HepG2 (cell line): Measurements from ENCODE around the gene NDUFB5. TPM values are rescaled to one million over a fixed set of nuclear protein-coding genes. Genes with fewer than 3 reads are reported as not detected.

Source experiments
- EP300 ChIP-seq, 3 experiments: sonication (generic) in 1 of 3; formaldehyde crosslinking in 1 of 3; IDR thresholded peaks; 2 replicates each; pipeline versions ENCODE4 v1.5.1 to v1.6.1; 2011 to 2020; ENCODE audit warnings: low read depth in 2 of 3, low read length in 2 of 3, borderline replicate concordance in 1 of 3, improper control_type of control experiment in 1 of 3, mild to moderate bottlenecking in 1 of 3, missing genetic modification reagents in 1 of 3, moderate library complexity in 1 of 3
- FOXK1 ChIP-seq: sonication (generic); formaldehyde crosslinking; IDR thresholded peaks from 2 replicates; pipeline ENCODE4 v1.4.0; 2020; ENCODE audit warnings: low read depth, missing genetic modification reagents, borderline replicate concordance
- GFI1 ChIP-seq: sonication (generic); formaldehyde crosslinking; IDR thresholded peaks from 2 replicates; pipeline ENCODE4 v1.5.0; 2020; ENCODE audit warnings: missing genetic modification reagents, mild to moderate bottlenecking, borderline replicate concordance
- KDM3A ChIP-seq: IDR thresholded peaks from 2 replicates; pipeline ENCODE4 v1.6.1; 2018; ENCODE audit warnings: low read depth, missing compliant biosample characterization
- MED13 ChIP-seq: sonication (generic); formaldehyde crosslinking; IDR thresholded peaks from 2 replicates; pipeline ENCODE4 v1.5.0; 2020; ENCODE audit warnings: missing genetic modification reagents
- SIN3A ChIP-seq: IDR thresholded peaks from 2 replicates; pipeline ENCODE4 v1.6.1; 2011; ENCODE audit warnings: low read depth, mild to moderate bottlenecking, control low read depth, low read length, borderline replicate concordance
- SIX4 ChIP-seq: sonication (generic); formaldehyde crosslinking; IDR thresholded peaks from 2 replicates; pipeline ENCODE4 v1.4.0; 2020; ENCODE audit warnings: missing genetic modification reagents
- SOX5 ChIP-seq: IDR thresholded peaks from 2 replicates; pipeline ENCODE4 v1.6.1; 2016; ENCODE audit warnings: borderline replicate concordance
- TGIF2 ChIP-seq: IDR thresholded peaks from 2 replicates; pipeline ENCODE4 v1.6.1; 2016; ENCODE audit warnings: control low read depth, missing compliant biosample characterization
- YEATS2 ChIP-seq: sonication (generic); formaldehyde crosslinking; IDR thresholded peaks from 2 replicates; pipeline ENCODE4 v1.4.0; 2020; ENCODE audit warnings: missing genetic modification reagents, borderline replicate concordance
- ZNF746 ChIP-seq: sonication (generic); formaldehyde crosslinking; IDR thresholded peaks from 2 replicates; pipeline ENCODE4 v1.8.0; 2022; ENCODE audit warnings: mild to moderate bottlenecking, missing genetic modification reagents
- ZSCAN20 ChIP-seq: sonication (generic); formaldehyde crosslinking; IDR thresholded peaks from 2 replicates; pipeline ENCODE4 v1.4.0; 2020; ENCODE audit warnings: missing genetic modification reagents, mild to moderate bottlenecking, borderline replicate concordance
- polyA plus RNA-seq, 8 experiments: library from polyadenylated mRNA; depleted of rRNA in 3 of 8; stranded (reverse) in 7 of 8; unstranded in 1 of 8; fragments of >200 nt; fragmentation: Illumina TruSeq in 4 of 8; extraction: Trizol in 4 of 8; gene quantifications; 2 replicates each; pipeline versions ENCODE4 v1.2.1 to v1.2.3, GENCODE V29; 2011 to 2016; ENCODE audit warnings: low read depth in 4 of 8, missing spikeins in 1 of 8, mixed read lengths in 1 of 8; ENCODE audit not compliant: insufficient read depth in 1 of 8
- total RNA-seq, 5 experiments: library from RNA; depleted of rRNA; stranded (reverse); fragments of >200 nt; fragmentation: Illumina TruSeq; extraction: Trizol; gene quantifications; 2 replicates each; pipeline ENCODE4 v1.2.3, GENCODE V29; 2016; ENCODE audit warnings: low read depth in 1 of 5
- TF ChIP-seq, protein P1 (sequence below): sonication (generic); formaldehyde crosslinking; IDR thresholded peaks from 2 replicates; pipeline ENCODE4 v1.4.0; 2020; ENCODE audit warnings: missing genetic modification reagents
- TF ChIP-seq, protein P2 (sequence below): IDR thresholded peaks from 2 replicates; pipeline ENCODE4 v1.6.1; 2016; ENCODE audit warnings: low read depth, borderline replicate concordance
- TF ChIP-seq, protein P3 (sequence below): sonication (generic); formaldehyde crosslinking; IDR thresholded peaks from 2 replicates; pipeline ENCODE4 v1.5.0; 2020; ENCODE audit warnings: mild to moderate bottlenecking, missing genetic modification reagents
- TF ChIP-seq, protein P4 (sequence below): IDR thresholded peaks from 2 replicates; pipeline ENCODE4 v1.6.1; 2016; ENCODE audit warnings: mild to moderate bottlenecking
- TF ChIP-seq, protein P5 (sequence below), 2 experiments: sonication (generic) in 1 of 2; formaldehyde crosslinking in 1 of 2; IDR thresholded peaks; 2 replicates each; pipeline versions ENCODE4 v1.4.0 to v1.6.1; 2016 to 2020; ENCODE audit warnings: borderline replicate concordance in 1 of 2, low read depth in 1 of 2, mild to moderate bottlenecking in 1 of 2, missing genetic modification reagents in 1 of 2
- TF ChIP-seq, protein P6 (sequence below): sonication (generic); formaldehyde crosslinking; IDR thresholded peaks from 2 replicates; pipeline ENCODE4 v1.5.0; 2020; ENCODE audit warnings: missing genetic modification reagents, mild to moderate bottlenecking, borderline replicate concordance

The NDUFB5 gene
- total and polyA plus RNA-seq, 2 of the 13 experiments (the other 11 are each of a cell fraction or from before 2014, with no cell fraction given) = 43.3 to 120 TPM

DNA sequence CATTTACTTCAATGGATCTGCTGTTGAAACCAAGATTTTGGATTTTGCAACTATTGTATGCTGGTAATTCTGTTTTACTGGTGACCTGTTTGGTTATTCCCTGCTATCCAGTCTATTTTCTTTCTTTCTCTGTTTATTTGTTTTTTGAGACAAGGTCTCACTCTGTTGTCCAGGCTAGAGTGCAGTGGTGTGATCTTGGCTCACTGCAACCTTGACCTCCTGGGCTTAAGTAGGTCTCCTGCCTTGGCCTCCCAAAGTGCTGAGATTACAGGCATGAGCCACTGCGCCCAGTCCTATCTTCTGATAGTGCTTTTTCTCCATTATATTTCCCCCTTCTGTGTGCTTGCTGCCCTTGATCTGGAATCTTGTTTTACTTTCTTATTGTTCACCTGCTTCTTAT lies 63.8 kb downstream of the NDUFB5 start (continued):
- TF ChIP-seq, protein P1, sequence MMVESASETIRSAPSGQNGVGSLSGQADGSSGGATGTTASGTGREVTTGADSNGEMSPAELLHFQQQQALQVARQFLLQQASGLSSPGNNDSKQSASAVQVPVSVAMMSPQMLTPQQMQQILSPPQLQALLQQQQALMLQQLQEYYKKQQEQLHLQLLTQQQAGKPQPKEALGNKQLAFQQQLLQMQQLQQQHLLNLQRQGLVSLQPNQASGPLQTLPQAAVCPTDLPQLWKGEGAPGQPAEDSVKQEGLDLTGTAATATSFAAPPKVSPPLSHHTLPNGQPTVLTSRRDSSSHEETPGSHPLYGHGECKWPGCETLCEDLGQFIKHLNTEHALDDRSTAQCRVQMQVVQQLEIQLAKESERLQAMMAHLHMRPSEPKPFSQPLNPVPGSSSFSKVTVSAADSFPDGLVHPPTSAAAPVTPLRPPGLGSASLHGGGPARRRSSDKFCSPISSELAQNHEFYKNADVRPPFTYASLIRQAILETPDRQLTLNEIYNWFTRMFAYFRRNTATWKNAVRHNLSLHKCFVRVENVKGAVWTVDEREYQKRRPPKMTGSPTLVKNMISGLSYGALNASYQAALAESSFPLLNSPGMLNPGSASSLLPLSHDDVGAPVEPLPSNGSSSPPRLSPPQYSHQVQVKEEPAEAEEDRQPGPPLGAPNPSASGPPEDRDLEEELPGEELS (CRISPR knock-in tag) = peak; percentile 30
- TF ChIP-seq SOX5 (CRISPR knock-in tag) = peak; percentile 28; the same call in 1 of the 2 replicates
- TF ChIP-seq, protein P2, sequence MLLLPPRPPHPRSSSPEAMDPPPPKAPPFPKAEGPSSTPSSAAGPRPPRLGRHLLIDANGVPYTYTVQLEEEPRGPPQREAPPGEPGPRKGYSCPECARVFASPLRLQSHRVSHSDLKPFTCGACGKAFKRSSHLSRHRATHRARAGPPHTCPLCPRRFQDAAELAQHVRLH (CRISPR knock-in tag) = no peak
- no peak for TF ChIP-seq GFI1 (CRISPR knock-in tag)
- TF ChIP-seq SIX4 = no peak
- TF ChIP-seq, protein P3, sequence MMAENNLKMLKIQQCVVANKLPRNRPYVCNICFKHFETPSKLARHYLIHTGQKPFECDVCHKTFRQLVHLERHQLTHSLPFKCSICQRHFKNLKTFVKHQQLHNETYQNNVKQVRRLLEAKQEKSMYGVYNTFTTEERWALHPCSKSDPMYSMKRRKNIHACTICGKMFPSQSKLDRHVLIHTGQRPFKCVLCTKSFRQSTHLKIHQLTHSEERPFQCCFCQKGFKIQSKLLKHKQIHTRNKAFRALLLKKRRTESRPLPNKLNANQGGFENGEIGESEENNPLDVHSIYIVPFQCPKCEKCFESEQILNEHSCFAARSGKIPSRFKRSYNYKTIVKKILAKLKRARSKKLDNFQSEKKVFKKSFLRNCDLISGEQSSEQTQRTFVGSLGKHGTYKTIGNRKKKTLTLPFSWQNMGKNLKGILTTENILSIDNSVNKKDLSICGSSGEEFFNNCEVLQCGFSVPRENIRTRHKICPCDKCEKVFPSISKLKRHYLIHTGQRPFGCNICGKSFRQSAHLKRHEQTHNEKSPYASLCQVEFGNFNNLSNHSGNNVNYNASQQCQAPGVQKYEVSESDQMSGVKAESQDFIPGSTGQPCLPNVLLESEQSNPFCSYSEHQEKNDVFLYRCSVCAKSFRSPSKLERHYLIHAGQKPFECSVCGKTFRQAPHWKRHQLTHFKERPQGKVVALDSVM = peak; percentile 80
- TF ChIP-seq ZNF746 (CRISPR knock-in tag) = no peak
- no peak for TF ChIP-seq SIN3A
- no peak for TF ChIP-seq MED13 (CRISPR knock-in tag)
- TF ChIP-seq FOXK1 (CRISPR knock-in tag) = no peak
- no peak for TF ChIP-seq KDM3A
- TF ChIP-seq, protein P4, sequence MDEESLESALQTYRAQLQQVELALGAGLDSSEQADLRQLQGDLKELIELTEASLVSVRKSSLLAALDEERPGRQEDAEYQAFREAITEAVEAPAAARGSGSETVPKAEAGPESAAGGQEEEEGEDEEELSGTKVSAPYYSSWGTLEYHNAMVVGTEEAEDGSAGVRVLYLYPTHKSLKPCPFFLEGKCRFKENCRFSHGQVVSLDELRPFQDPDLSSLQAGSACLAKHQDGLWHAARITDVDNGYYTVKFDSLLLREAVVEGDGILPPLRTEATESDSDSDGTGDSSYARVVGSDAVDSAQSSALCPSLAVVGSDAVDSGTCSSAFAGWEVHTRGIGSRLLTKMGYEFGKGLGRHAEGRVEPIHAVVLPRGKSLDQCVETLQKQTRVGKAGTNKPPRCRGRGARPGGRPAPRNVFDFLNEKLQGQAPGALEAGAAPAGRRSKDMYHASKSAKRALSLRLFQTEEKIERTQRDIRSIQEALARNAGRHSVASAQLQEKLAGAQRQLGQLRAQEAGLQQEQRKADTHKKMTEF (CRISPR knock-in tag) = no peak
- TF ChIP-seq YEATS2 (CRISPR knock-in tag) = no peak
- TF ChIP-seq TGIF2 (CRISPR knock-in tag) = no peak
- TF ChIP-seq, protein P5, sequence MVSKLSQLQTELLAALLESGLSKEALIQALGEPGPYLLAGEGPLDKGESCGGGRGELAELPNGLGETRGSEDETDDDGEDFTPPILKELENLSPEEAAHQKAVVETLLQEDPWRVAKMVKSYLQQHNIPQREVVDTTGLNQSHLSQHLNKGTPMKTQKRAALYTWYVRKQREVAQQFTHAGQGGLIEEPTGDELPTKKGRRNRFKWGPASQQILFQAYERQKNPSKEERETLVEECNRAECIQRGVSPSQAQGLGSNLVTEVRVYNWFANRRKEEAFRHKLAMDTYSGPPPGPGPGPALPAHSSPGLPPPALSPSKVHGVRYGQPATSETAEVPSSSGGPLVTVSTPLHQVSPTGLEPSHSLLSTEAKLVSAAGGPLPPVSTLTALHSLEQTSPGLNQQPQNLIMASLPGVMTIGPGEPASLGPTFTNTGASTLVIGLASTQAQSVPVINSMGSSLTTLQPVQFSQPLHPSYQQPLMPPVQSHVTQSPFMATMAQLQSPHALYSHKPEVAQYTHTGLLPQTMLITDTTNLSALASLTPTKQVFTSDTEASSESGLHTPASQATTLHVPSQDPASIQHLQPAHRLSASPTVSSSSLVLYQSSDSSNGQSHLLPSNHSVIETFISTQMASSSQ (IDR thresholded peaks at IDR 0.05; ENCODE audit: low read depth) = no peak
- TF ChIP-seq, protein P5 (CRISPR knock-in tag; IDR thresholded peaks at IDR 0.05; ENCODE audit: borderline replicate concordance) = no peak
- no peak for TF ChIP-seq ZSCAN20 (CRISPR knock-in tag)
- TF ChIP-seq EP300 (IDR thresholded peaks at IDR 0.05; ENCODE audit: low read depth in 2 of 2, low read length in 2 of 2) = no peak
- no peak for TF ChIP-seq EP300 (CRISPR knock-in tag; IDR thresholded peaks at IDR 0.05; ENCODE audit: borderline replicate concordance)
- TF ChIP-seq, protein P6, sequence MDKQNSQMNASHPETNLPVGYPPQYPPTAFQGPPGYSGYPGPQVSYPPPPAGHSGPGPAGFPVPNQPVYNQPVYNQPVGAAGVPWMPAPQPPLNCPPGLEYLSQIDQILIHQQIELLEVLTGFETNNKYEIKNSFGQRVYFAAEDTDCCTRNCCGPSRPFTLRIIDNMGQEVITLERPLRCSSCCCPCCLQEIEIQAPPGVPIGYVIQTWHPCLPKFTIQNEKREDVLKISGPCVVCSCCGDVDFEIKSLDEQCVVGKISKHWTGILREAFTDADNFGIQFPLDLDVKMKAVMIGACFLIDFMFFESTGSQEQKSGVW = no peak
